AG04450 (cell line): Measurements from ENCODE around the gene SIRT7. TPM values are rescaled to one million over a fixed set of nuclear protein-coding genes. Genes with fewer than 3 reads are reported as not detected.
A peak's percentile ranks its signal among the peaks of the same experiment; 100 is the strongest.

ENCODE experiments used
- CTCF ChIA-PET: fragments of 300-600, 350-600 bp; formaldehyde crosslinking; extraction: SDS; loops from one replicate; lab custom pipeline; 2022; ENCODE audit warnings: antibody characterized with exemption, inconsistent platforms; lab: Charles Lee
- POLR2A ChIA-PET: fragments of 350-600 bp; formaldehyde crosslinking; extraction: SDS; loops from one replicate; lab custom pipeline; 2021; ENCODE audit warnings: antibody characterized with exemption, inconsistent platforms; lab: Yijun Ruan, JAX
- DNase-seq: peaks from one replicate; pipeline ENCODE4 v3.0.0-alpha.2; 2011; ENCODE audit warnings: low read depth, low spot score
- H3K27ac ChIP-seq: one replicate; pipeline ENCODE4 v1.5.1; 2012; ENCODE audit warnings: low read depth, low read length, control low read depth
- H3K27me3 ChIP-seq: one replicate; pipeline ENCODE4 v1.6.0; 2012; ENCODE audit warnings: low read length; ENCODE audit not compliant: control insufficient read depth, insufficient read depth
- H3K4me3 ChIP-seq: 2 replicates; pipeline ENCODE4 v1.5.1; 2011; ENCODE audit warnings: mild to moderate bottlenecking, low read depth, low read length, control low read depth
- H3K9me3 ChIP-seq: 2 replicates; pipeline ENCODE4 v1.5.1; 2012; ENCODE audit warnings: low read length; ENCODE audit not compliant: control insufficient read depth, insufficient read depth
- polyA plus RNA-seq: library from polyadenylated mRNA; depleted of rRNA; stranded (reverse); fragments of >200 nt; gene quantifications from 2 replicates; pipeline ENCODE4 v1.2.3, GENCODE V29; 2011
- TF ChIP-seq, protein P1 (sequence below): IDR thresholded peaks from 2 replicates; pipeline ENCODE4 v1.5.1; 2011; ENCODE audit warnings: low read depth, low read length, control low read depth, inconsistent platforms

The SIRT7 gene
- polyA plus RNA-seq, 1 experiment = 4.3 TPM

DNA sequence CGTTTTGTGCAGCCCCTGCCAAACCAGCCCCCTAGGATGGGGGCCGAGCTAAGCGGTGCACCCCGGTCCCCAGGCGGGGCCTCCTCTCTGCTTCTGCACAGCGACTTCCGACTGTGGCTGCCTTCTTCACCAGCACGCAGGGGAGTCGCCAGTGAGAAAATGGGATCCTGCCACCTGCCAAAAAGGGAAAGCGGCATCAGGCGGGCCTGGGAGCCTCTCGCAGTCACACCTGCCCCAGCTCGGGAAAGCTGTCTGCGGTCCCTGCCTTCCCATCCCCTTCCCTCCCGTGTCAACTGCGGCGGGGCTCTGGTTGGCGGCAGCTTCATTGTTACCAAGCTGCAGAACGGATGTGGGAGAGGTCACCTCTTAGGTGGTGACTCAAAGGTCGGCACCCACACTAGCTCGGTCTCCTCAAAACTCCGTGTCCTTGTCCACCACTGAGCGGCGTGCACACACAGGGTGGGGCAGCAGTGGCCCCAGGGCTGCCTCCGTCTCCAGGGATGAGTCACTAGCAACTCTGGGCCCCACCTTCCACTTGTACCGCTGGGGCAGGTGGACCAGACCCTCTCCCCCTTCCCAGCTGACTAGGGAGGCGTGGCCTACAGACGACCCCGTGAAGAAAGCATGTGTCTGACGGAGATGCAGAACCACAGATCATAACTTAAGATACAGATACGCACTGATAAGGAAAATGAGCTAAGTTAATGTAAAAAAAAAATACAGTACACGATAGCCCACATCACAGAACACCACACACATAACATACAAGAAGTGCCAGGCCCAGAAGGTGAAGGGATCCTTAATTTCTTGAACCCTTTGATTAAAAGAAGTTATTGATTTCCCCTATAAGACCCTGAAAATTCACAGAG is 5.3 kb downstream of the SIRT7 start:
- ChIA-PET CTCF (no interaction called here), POLR2A (interaction anchor here (1.1 to 2.0 kb wide), 2 partner anchors 14 to 18 kb away, joined by 6 to 7 read pairs; no protein-coding TSS in a partner anchor)
- H3K9me3 ChIP-seq = peaks cover 4% of the 10 kb centered on the region; the same call in 1 of the 2 replicates
- H3K4me3 ChIP-seq = no peak overlapping the region
- no peaks in the 10 kb centered on the region for H3K27me3 ChIP-seq
- TF ChIP-seq, protein P1, sequence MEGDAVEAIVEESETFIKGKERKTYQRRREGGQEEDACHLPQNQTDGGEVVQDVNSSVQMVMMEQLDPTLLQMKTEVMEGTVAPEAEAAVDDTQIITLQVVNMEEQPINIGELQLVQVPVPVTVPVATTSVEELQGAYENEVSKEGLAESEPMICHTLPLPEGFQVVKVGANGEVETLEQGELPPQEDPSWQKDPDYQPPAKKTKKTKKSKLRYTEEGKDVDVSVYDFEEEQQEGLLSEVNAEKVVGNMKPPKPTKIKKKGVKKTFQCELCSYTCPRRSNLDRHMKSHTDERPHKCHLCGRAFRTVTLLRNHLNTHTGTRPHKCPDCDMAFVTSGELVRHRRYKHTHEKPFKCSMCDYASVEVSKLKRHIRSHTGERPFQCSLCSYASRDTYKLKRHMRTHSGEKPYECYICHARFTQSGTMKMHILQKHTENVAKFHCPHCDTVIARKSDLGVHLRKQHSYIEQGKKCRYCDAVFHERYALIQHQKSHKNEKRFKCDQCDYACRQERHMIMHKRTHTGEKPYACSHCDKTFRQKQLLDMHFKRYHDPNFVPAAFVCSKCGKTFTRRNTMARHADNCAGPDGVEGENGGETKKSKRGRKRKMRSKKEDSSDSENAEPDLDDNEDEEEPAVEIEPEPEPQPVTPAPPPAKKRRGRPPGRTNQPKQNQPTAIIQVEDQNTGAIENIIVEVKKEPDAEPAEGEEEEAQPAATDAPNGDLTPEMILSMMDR = no peak
- DNase-seq = no peak
- H3K27ac ChIP-seq = no peak overlapping the region

DNA sequence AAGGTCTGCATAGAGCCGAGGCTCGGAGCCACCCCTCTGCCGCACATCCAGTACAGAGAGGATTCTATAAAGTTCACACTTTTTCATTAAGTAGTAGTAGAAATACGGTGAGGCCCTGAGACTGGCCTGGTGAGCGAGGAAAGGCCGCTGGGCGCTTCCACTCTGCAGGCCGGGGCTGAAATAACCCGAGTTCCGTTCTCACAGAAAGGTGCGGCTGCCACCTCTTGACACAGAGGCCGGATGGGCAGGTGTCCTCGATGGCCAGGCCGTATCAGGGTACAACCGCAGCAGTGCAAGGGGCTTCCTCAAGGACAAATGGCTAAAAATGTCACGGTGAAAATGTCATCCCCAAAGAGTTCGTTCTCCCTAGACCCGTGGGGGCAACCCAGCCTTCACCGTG is 6.0 kb downstream of the SIRT7 start:
- ChIA-PET POLR2A (interaction anchor here (2.0 kb wide), 1 partner anchor 14 kb away, joined by 6 read pairs; no protein-coding TSS in a partner anchor), CTCF (no interaction called here)
- TF ChIP-seq, protein P1 = no peak
- DNase-seq = no peak
- Histone ChIP-seq H3K27me3 (no peaks in the 10 kb centered on the region), H3K4me3 (no peak overlapping the region), H3K27ac (no peak overlapping the region), H3K9me3 (peaks cover 4% of the 10 kb centered on the region; the same call in 1 of the 2 replicates)

DNA sequence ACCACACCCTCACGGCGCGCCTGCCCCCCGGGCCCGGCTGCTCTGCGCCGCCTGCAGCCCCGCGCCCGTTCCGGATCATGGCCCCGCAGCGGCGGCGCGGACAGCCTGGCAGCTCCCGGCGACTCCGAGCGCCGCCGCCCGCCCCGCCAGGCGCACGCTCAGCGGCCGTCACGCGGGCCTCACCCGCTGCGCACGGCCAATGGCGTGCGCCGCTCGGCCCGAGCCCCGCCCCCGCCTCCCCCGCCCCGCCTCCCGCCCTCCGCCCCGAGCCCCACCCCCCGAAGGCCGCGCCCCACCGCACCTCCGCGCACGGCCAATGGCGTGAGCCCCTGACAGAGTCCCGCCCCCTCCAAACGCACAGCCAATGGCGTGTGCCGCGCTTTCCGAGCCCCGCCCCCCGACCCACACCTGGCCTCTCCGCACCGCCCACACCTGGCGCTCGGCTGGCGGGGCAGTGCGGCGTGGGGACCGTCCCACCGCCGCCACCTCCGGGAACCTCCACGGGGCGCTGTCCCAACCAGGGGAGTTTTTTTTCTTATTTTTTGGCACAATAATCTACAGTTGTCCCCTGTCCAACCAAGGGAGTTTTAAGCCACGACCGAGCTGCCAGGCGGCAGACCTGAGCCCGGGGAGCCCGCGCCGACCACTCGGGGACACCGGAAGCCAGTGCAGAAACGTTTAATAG is 6.6 kb downstream of the SIRT7 start, which contains the start of gene PCYT2:
Gene PCYT2, minus strand, starts transcription at position 123 of the 685 bp plus-strand sequence. Its CDS starts 44 bp downstream, at position 79.
- H3K4me3 ChIP-seq = peak within 1 kb of the TSS; percentile 74
- TF ChIP-seq, protein P1 = no peak
- DNase-seq = peak; percentile 42
- H3K27ac ChIP-seq = no peak within 1 kb of the TSS
- H3K27me3 ChIP-seq = no peaks in the 10 kb centered on the region
- POLR2A ChIA-PET = interaction anchor here (1.4 kb wide), 1 partner anchor 16 kb away, joined by 4 read pairs; the partner anchor contains the start of gene MAFG
- CTCF ChIA-PET = no interaction called here
- H3K9me3 ChIP-seq = peaks cover 4% of the 10 kb centered on the region; the same call in 1 of the 2 replicates

DNA sequence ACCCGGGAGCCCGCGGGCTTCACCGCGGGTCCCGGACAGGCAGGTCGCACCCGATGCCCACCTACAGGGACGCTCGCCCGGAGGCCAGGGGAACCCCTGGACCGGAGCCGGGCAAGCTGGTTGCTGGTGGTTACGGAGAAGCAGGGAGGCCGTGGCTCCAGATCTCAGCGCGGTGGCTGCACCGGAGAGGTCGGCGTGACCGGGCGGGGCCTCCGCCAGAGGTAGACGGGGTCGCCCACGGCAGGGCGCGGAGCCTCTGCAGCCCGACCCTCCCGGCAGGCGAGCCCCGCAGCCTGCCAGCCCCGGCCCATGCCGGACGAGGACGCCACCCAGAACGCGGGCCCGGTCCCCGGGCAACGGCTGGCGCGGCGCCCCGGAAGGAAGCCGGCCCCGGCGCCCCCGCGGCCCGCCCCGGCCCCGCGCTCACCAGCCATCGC is 7.1 kb downstream of the SIRT7 start:
- POLR2A ChIA-PET = interaction anchor here (1.4 kb wide), 1 partner anchor 17 kb away, joined by 4 read pairs; the partner anchor contains the start of gene MAFG
- no peak overlapping the region for H3K27ac ChIP-seq
- DNase-seq = no peak
- H3K27me3 ChIP-seq = no peaks in the 10 kb centered on the region
- CTCF ChIA-PET = no interaction called here
- peaks cover 4% of the 10 kb centered on the region; the same call in 1 of the 2 replicates for H3K9me3 ChIP-seq
- TF ChIP-seq, protein P1 = no peak
- H3K4me3 ChIP-seq = peak overlapping the region; percentile 74
